Measurements from ENCODE around the gene ATP5PD.
A peak's percentile ranks its signal among the peaks of the same experiment; 100 is the strongest.
"Not testable (repeated sequence)": the region's sequence is repeated elsewhere in the genome, so short reads cannot be mapped to it uniquely, and the experiment has no call there.

ATP5PD gene

DNA sequence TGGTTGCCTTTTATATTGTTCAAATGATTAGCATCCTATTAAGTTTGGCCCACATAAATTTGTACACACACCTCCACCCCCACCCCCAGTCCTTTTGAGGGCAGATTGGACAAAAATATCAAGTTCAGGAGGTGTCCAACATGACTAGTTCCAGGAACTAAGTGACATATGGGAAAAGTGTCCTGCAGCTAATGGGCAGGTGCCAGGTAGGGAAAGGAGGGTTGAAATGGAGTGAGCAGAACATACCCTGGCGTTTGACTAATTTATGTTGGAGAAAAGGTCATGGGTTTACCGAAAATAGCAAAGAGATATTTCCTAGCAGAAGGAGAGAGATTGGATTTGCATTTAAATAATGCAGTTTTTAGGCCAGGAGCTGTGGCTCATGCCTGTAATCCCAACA lies 5.2 kb upstream of the ATP5PD start:
- no peak for DNase-seq (ENCODE audit: low spot score)

DNA sequence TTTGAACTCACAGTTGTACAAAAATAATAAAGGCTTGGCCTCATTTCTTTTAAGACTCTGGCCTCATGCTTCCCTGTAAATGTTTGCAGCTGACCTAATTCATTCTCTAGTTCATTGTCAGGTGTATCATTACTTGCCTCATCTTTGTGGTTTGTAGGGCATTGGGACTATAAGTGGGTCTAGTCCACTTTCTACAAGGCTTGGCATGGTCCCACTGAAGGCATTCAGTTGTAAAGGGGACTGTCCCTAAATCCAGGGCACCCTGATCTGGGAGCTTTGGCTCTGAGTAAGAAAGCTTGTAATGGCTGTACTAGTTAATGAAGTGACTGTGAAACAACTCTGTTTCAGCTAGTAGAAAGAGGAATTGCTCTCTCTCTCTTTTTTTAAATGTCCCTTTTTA lies 2.9 kb upstream of the ATP5PD start:
- no peak for DNase-seq (ENCODE audit: low spot score)

DNA sequence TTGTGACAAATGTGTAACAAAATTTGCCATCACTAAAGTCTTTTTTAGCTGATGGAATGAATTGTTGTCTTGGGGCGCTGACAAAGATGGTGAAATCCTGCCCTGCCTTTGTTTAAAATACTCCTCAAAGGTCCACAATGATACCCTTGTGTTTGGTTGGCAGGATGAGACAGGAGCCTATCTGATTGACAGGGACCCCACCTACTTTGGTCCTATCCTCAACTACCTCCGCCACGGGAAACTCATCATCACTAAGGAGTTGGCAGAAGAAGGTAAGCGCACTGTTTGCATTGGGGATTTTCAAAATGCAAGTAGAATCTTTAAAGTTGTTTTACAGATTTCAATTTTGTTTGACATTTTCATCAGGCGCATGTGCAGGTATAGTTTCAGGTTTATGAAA lies 2.3 kb upstream of the ATP5PD start:
- DNase-seq (ENCODE audit: low spot score), result no peak

DNA sequence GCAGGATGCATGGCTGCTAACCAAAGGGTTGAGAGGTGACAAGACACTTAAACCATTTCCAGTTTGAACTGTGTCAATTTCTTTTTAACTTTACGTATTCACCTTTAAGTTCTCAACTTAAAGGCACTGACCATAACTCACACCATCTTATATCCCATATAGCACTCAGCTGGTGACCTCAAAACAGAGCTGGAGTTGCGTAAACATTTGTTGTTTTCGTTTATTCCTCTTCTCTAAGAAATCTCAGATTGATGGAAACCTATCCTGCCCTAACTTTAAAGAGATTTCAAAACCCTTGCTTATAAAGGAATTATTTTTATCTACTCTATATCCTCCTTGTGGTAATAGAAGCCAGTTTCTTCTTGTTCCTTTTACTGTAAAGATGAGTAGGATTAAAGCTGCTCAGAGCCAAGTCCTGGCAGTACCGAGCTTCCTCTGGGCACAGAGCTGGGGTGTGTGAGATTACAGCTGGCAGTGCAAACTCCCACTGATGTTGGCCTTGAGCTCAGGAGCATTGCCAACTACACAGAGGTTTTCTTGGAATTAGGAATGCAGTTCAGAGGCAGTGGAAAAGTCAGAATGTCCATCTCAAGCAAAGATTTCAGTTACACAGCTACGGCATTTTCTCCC lies 1.6 kb upstream of the ATP5PD start:
- DNase-seq (ENCODE audit: low spot score), result no peak

DNA sequence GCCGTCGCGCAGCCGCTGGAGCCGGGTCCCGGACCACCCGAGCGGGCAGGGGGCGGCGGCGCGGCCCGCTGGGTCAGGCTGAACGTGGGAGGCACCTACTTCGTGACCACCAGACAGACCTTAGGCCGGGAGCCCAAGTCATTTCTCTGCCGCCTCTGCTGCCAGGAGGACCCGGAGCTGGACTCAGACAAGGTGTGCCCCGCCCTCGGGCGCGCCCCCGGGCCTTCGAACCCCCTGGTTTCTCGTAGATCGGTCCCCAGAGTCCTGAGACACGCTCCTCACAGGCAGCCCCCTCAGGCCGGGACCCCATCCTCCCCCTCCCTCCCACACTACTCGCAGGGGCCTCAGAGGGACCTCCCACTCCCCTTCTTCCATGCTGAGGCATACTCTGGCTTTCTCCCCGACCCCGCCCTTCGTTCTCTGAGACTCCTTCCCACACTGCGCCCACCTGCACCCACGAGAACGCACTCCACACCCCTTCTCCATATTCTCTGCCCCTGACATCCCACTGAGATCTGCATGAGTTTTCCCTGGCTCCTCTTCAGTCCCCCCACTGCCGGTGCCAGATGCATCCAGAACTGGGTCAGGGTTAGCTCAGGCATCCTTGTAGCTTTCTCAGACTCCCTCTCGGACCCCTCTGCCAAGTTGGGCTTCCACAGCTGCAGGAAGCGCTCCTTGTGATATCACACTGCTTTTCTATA lies 779 bp upstream of the ATP5PD start:
- DNase-seq (ENCODE audit: low spot score), result no peak

DNA sequence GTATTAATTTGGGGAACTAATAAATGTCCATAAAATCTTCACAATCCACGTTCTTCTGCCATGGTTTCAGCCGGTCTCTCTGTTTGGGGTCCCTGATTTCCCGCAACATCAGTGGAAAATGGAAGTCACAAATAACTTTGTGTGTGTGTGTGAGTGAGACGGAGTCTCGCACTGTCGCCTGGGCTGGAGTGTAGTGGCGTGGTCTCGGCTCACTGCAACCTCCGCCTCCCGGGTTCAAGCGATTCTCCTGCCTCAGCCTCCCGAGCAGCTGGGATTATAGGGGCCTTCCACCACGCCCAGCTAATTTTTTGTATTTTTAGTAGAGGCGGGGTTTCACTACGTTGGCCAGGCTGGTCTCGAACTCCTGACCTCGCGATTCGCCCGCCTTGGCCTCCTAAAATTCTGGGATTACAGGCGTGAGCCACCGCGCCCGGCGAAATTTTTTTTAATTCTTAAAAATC lies 793 bp downstream of the ATP5PD start:
- not testable (repeated sequence) for DNase-seq (ENCODE audit: low spot score)

DNA sequence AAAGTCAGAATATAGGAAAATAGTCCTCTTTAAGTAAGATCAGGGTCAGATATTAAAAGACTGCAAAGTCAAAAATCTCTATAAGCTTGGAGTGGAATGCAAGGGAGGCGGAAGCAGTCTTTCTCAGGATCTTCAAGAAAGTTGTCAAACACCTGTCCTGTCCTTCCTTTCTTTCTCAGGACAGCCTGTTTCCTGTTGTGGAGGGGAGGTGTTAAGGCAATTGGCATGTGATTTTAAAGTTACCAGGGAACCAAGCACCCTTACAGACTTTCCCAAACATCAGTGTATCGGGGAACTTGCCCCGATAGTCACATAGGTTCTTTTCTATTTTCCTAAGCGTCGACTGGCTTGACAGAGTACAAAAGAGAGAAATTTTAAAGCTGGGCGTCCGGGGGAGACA lies 2.1 kb downstream of the ATP5PD start:
- no peak for DNase-seq (ENCODE audit: low spot score)

DNA sequence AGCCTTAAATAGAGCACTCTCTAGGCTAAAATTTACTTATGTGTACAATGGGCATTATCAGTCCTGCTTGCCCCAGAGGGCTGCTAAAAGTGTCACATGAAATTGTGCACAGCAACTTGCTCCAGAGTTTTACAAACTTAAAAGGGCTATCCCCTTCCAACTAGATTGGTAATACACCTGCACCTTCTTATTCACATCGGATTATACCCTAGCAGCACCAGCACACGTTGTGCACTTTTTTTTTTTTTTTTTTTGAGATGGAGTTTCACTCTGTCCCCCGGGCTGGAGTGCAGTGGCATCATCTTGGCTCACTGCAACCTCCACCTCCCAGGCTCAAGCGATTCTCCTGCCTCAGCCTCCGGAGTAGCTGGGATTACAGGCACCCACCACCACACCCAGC lies 3.0 kb downstream of the ATP5PD start:
- DNase-seq (ENCODE audit: low spot score), result not testable (repeated sequence)

DNA sequence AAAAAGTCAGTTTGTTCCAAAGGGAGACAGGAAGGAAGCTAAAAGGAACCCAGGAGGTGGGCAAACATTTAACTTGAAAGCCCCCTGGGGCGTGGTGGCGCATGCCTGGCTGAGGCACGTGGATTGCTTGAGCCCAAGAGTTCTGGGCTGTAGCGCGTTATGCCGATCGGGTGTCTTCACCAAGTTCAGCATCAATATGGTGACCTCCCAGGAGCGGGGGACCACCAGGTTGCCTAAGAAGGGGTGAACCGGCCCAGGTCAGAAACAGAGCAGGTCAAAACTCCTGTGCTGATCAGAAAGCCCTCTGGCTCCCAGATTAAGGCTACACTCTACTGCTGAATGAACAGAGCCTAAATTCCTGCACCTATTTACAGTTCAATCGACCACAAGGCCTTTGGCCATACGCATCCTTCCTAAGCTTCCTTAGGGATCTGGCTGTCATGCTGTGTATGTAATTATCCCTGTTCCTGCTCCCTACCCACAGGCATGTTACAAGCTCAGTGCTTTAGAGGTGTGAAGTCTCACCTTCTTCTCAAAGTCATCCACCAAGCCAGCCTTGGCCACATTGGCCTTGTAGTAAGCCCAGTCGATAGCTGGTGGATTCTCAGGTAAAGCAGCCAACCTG lies 5.0 kb downstream of the ATP5PD start:
- no peak for DNase-seq (ENCODE audit: low spot score)

DNA sequence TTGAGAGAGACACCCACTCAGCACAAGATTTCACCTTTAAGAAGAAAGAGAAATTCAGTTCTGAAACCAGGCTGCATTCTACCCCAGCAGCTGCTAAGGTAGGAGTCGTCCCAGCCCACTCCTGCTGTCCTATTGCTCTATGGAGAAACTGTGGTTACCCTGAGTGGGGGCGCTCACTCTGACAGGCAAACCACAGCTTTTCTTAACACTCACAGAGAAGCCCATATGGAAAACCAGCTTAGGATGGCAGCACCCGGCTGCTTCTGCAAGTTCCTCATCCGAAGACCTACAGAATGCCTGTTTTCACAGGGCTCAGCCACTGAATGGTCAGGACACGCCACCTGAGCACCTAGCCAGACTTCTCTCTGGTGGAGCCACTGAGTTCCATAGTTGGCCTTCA lies 7.5 kb downstream of the ATP5PD start:
- DNase-seq (ENCODE audit: low spot score), result no peak

DNA sequence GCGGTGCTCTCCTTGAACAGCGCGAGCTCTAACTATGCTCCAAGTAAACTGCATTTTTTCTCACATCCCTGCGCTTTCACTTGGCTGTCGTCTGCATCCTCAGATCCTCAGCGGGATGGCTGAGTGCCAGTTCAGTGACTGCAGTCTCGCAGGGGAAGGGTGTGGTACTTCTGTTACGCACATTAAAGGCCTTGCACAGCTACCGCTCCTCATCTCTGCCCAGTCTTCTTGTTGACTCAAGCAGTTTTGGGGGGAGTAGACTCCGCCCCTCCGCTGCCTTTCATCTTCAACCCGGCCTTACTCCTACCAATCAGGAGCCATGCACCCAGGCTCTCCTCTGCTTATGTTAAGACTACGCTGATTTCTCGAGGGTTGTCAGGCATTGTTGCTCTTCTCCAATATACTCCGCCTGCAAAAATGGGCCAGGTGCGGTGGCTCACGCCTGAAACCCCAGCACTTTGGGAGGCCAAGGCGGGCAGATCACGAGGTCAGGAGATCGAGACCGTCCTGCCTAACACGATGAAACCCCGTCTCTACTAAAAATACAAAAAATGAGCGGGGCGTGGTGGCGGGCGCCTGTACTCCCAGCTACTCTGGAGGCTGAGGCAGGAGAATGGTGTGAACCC lies 10.0 kb downstream of the ATP5PD start:
- peak; percentile 36 for DNase-seq (ENCODE audit: low spot score)

DNA sequence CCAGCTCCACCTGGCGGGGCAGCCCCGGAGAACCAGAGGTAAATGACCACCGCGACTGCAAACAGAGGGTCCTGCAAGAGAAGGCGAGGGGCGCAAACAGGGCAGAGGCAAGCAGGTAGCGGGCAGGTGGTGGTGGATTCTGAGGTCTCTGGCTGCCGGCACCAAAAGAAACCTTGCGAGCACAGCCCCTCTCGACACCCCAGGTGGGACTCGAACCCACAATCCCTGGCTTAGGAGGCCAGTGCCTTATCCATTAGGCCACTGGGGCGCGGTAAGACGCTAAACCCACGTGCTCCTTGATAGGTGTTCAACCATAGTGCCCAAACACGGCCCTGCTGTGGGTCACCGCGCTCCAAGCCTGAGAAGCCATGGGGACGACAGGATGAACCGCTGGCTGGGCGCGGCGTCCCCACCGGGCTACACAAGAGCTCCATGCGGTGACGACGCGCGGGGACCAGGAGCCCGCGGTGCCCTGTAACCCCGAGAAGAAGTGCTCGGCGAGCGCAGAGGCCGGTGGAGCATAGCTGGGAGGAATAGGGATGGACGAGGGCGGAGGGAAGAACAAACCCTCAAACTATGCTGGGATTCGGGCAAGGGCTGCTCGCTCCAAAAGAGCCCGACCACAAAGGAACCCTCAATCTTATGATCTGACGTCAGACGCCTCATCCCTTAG lies 12.4 kb downstream of the ATP5PD start:
- DNase-seq (ENCODE audit: low spot score), result peak; percentile 62

DNA sequence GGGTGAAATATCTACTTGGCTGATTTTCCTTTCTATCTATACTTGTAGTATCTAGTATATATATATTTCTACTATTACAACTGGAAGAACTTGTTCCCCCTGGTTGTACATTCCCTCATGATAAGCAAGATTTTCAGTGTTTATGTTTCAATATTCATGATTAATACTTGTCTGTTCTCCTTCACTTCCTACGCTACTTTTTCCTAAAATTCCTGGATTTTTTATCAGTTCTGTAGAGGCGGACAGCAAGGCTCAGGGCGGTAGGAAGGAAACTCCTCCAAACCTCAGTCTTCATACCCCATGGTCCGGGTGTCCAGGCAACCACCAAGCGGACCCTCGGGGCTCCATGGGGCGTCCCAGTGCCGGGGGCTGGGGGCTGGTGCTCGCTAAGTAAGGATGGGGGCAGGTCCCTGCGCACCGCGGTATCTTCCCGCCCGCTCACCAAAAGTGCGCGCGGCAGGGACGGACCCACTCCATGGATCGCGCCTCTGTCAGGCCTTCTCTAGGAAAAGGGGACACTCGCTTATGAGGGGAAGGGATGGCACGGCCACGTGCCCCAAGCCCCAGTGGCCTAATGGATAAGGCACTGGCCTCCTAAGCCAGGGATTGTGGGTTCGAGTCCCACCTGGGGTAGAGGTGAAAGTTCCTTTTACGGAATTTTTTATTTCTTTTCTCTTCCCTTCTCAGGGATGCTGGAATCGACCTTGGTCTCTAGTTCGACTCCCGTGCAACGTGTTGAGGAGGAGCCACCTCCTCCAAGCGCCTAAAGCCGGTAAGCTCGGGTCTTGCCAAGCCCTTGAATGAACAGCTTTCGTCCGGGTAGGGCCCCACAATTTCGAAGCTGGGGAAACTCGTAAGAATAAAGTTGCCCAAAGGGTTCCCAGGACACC lies 13.2 kb downstream of the ATP5PD start:
- peak; percentile 73 for DNase-seq (ENCODE audit: low spot score)

DNA sequence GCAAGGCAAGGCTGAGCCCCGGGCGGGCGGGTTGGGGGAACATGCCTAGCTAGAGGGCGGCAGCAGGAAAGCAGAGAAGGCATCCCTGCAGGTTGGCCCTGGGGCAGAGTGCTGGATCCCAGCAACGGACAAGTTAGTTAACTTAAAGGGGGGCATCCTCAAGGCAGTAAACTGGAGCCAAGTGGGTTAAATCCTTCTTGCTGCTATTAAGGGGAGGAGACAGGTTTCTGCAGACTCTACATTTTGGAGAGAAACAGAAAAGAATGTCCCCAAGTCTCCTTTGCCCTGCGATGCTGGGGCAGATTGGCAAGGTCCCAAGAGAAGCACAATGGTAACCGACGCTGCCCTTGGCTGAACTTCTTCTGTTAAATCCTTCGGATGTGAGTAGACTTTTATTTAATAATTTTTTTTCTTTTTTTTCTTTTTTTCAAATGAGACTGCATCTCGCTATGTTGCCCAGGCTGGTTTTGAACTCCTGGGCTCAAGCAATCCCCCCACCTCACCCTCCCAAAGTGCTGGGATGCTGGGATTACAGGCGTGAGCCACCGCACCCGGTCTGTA lies 14.0 kb downstream of the ATP5PD start:
- no peak for DNase-seq (ENCODE audit: low spot score)

DNA sequence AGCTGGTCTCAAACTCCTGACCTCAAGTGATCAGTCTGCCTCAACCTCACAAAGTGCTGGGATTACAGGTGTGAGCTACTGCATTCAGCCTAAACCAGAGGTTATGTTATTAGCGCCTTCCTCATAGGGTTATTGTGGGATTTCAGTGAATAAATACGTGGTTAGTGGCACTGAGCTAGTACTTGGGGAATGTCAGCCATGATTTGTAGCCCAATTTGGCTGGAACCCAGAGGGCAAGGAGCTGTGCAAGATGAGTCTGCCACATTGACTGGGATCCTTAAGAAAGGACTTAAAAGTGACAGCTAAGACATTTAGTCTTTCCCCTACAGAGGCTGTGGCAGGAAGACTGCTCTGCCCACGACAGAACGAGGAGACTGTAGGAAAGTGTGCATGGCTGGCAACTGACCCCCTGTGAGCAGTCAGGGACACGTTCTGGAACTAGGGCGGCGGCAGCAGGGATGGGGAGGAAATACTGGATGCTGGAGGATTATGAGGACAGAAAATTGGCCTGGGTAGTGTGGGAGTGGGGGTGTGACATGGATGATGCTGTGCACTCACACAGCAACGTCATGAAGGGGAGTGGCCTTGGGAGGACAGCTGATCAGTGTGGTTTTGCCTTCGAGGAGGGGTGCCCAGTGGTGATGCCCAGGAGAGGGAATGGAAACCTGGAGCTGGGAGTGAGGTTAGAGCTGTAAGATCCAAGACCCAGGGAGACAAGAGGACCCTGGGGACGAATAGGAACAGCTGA lies 14.6 kb downstream of the ATP5PD start:
- DNase-seq (ENCODE audit: low spot score), result peak; percentile 61

DNA sequence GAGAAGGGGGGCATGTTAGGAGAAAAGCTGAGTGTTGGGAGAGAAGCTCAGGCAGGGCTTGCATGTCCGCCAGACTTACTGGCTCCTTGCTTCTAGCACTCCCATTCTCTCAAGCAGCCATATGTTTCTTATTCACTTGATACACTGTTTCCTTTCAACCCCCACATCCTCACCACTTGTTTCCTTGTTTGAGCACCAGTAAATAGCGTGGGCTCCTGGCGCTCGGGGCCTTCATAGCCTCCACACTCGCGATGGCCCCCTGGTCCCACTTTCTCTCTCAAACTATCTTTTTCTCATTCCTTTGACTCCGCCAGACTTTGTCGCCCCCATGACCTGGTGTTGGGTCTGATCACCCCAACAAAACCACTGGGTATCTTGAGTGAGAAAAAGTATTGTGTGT lies 16.6 kb downstream of the ATP5PD start:
- no peak for DNase-seq (ENCODE audit: low spot score)

DNA sequence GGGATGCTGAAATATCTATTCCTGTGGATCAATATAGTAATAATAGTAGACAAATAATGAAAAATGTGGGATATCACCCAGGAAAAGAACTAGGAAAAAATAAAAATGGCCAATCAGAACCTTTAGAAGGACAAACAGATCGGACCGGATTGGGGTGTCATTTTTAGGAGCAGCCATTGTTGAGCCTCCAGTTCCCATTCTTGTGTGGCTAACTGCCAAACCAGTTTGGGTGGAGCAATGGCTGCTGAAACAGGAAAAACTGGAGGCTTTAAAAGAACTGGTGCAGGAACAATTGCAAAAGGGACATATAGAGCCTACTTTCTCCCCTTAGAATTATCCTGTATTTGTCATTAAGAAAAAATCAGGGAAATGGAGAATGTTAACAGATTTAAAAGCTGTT lies 20.1 kb downstream of the ATP5PD start:
- DNase-seq (ENCODE audit: low spot score), result not testable (repeated sequence)

DNA sequence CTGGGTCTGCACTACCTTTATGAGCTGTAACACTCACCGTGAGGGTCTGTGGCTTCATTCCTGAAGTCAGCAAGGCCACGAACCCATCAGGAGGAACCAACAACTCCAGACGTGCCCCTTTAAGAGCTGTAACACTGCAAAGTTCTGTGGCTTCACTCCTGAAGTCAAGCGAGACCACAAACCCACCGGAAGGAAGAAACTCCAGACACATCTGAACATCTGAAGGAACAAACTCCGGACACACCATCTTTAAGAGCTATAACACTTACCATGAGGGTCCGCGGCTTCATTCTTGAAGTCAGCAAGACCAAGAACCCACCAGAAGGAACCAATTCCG lies 21.4 kb downstream of the ATP5PD start:
- DNase-seq (ENCODE audit: low spot score), result not testable (repeated sequence)

DNA sequence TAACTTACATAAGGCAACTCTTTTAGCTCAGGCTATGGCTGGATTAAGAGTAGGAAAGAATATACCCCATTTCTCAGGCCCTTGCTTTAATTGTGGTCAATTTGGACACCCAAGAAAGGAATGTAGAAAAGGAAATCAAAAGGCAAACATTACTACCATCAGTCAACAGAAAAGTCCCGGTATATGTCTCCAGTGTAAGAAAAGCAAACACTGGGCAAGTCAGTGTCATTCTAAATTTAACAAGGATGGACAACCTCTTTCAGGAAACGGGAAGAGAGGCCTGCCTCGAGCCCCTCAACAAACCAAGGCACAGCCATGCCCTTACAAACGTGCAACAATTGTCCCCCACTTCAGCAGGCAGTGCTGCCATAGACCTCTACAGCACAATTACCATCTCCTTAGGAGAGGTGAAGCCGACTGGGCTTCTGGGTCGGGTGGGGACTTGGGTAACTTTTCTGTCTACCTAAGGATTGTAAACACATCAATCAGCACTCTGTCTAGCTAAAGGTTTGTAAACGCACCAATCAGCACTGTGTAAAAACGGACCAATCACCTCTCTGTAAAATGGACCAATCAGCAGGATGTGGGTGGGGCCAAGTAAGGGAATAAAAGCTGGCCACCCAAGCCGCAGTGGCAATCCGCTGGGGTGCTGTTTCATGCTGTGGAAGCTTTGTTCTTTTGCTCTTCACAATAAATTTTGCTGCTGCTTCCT lies 21.9 kb downstream of the ATP5PD start:
- DNase-seq (ENCODE audit: low spot score), result no peak

Data from HuH-7 (cell line).